ENCODE measurements around the gene RNF151. TPM values are rescaled to one million over a fixed set of nuclear protein-coding genes. Genes with fewer than 3 reads are reported as not detected.

The RNF151 gene
- total RNA-seq, 1 experiment from 2014 or later, result 0.28 TPM

- Histone ChIP-seq H2BK12ac (ENCODE audit: insufficient read length, low read depth, low read length) (no peak overlapping the region), H2AFZ (ENCODE audit: low read length) (no peak overlapping the region), H3K18ac (ENCODE audit: insufficient read length, low read depth, low read length) (no peak overlapping the region), H3K79me1 (ENCODE audit: insufficient read depth, low read depth, low read length, poor library complexity, severe bottlenecking) (peaks cover 3% of the 10 kb centered on the region), H4K5ac (ENCODE audit: insufficient read length, low read depth, low read length) (no peak overlapping the region), H4K8ac (replicated peaks; ENCODE audit: insufficient read length, low read depth, low read length) (no peak overlapping the region), H3K23ac (ENCODE audit: insufficient read length, low read depth, low read length) (no peak overlapping the region), H4K20me1 (ENCODE audit: control insufficient read depth, insufficient read depth, insufficient read length) (no peaks in the 10 kb centered on the region), H4K91ac (ENCODE audit: insufficient read length, low read depth, low read length) (no peak overlapping the region), H3K4me1 (ENCODE audit: insufficient read depth, low read length) (no peaks in the 10 kb centered on the region), H2BK5ac (ENCODE audit: insufficient read length, low read length) (no peak overlapping the region), H2BK15ac (ENCODE audit: low read depth, low read length) (no peak overlapping the region), H3K23me2 (ENCODE audit: insufficient read length, low read depth, low read length, poor library complexity, severe bottlenecking) (no peaks in the 10 kb centered on the region), H3K79me2 (ENCODE audit: insufficient read depth, low read length) (no peaks in the 10 kb centered on the region), H2AK5ac (ENCODE audit: insufficient read length, low read length) (no peak overlapping the region), H3K9ac (ENCODE audit: extremely low read depth, insufficient read length, low read length) (no peak overlapping the region), H2BK120ac (ENCODE audit: low read depth, low read length, poor library complexity, severe bottlenecking) (no peak overlapping the region), H2BK20ac (ENCODE audit: low read depth, low read length, poor library complexity, severe bottlenecking) (no peak overlapping the region), H3K4ac (ENCODE audit: low read depth, low read length) (no peak overlapping the region), H3K27ac (ENCODE audit: insufficient read length, low read depth, low read length) (no peak overlapping the region), H3K4me2 (ENCODE audit: insufficient read depth, insufficient read length, low read length) (no peak overlapping the region), H3K14ac (ENCODE audit: insufficient read depth, low read length) (no peak overlapping the region), H3K9me3 (ENCODE audit: control insufficient read depth, low read depth, low read length) (no peaks in the 10 kb centered on the region), H3K56ac (ENCODE audit: insufficient read length, low read depth, low read length) (no peak overlapping the region), H3T11ph (ENCODE audit: low read length) (no peak overlapping the region), H3K27me3 (ENCODE audit: insufficient read depth, low read length) (no peaks in the 10 kb centered on the region)
- Mint-ChIP-seq H3K4me3 (no peak overlapping the region), H3K27me3 (ENCODE audit: low read depth) (peaks cover 5% of the 10 kb centered on the region; the same call in 1 of the 2 replicates), H3K4me1 (no peaks in the 10 kb centered on the region), H3K27ac (no peak overlapping the region; a peak in 1 of 7 replicates), H3K36me3 (ENCODE audit: insufficient read depth in 1 of 3, low read depth in 3 of 3) (peaks cover 18 to 48% (median 44%) of the 10 kb centered on the region in 3 experiments), H3K9me3 (no peaks in the 10 kb centered on the region)
- no peak for TF ChIP-seq CTCF (conservative IDR thresholded peaks at IDR 0.05)
- no CpG with 5 or more reads among the region's 27 CpGs for WGBS (ENCODE audit: extremely low coverage, insufficient read length, low lambda C conversion rate)
- DNase-seq, result no peak
Observed at GRCh38 chr16:1998360-1998835, 31.7 kb downstream of the RNF151 start.

Measured in H9 (cell line).